Measurements from ENCODE around the gene PHYHD1. TPM values are rescaled to one million over a fixed set of nuclear protein-coding genes. Genes with fewer than 3 reads are reported as not detected.

Gene PHYHD1
- total and polyA plus RNA-seq, 2 of the 13 experiments (the other 11 are each of a cell fraction or from before 2014, with no cell fraction given) = 10.6 to 25.3 TPM

GRCh38 chr9:128947527-128948301, 26.9 kb downstream of the PHYHD1 start, which contains the start of the genes DOLK and NUP188 (continued):
- TF ChIP-seq ZBTB38 (CRISPR knock-in tag; IDR thresholded peaks at IDR 0.05) (peak; percentile 71; the same call in 1 of the 2 replicates), ZBTB7B (CRISPR knock-in tag; IDR thresholded peaks at IDR 0.05) (no peak; the same call in 1 of the 2 replicates), HMGA1 (CRISPR knock-in tag; conservative IDR thresholded peaks at IDR 0.05) (no peak), SP2 (CRISPR knock-in tag; IDR thresholded peaks at IDR 0.05) (peak; percentile 49; the same call in 1 of the 2 replicates), FOSL1 (CRISPR knock-in tag; IDR thresholded peaks at IDR 0.05; ENCODE audit: borderline replicate concordance) (no peak), GTF3A (CRISPR knock-in tag; conservative IDR thresholded peaks at IDR 0.05) (peak; percentile 83; the same call in 1 of the 2 replicates), MTF1 (CRISPR knock-in tag; IDR thresholded peaks at IDR 0.05) (no peak), ZNF562 (CRISPR knock-in tag; IDR thresholded peaks at IDR 0.05; ENCODE audit: borderline replicate concordance) (no peak), ZSCAN5A (CRISPR knock-in tag; IDR thresholded peaks at IDR 0.05; ENCODE audit: borderline replicate concordance) (no peak), LCORL (IDR thresholded peaks at IDR 0.05) (no peak), LCORL (CRISPR knock-in tag; IDR thresholded peaks at IDR 0.05) (peak; percentile 73), ZNF749 (CRISPR knock-in tag; IDR thresholded peaks at IDR 0.05; ENCODE audit: borderline replicate concordance) (no peak), ZNF704 (CRISPR knock-in tag; IDR thresholded peaks at IDR 0.05; ENCODE audit: borderline replicate concordance) (peak; percentile 66; the same call in 1 of the 2 replicates), HNRNPK (IDR thresholded peaks at IDR 0.05; ENCODE audit: low read depth, low read length, poor library complexity, severe bottlenecking) (peak; percentile 71), FOXP4 (CRISPR knock-in tag; IDR thresholded peaks at IDR 0.05) (peak; percentile 53), POLR2AphosphoS2 (IDR thresholded peaks at IDR 0.05; ENCODE audit: low read depth, low read length) (no peak), FOXO4 (CRISPR knock-in tag; conservative IDR thresholded peaks at IDR 0.05) (no peak), FIP1L1 (IDR thresholded peaks at IDR 0.05; ENCODE audit: borderline replicate concordance, insufficient read depth, low read depth, low read length) (no peak), ETS1 (CRISPR knock-in tag; IDR thresholded peaks at IDR 0.05) (no peak), MEIS2 (CRISPR knock-in tag; IDR thresholded peaks at IDR 0.05) (peak; percentile 61), CREM (IDR thresholded peaks at IDR 0.05) (no peak; the same call in 1 of the 2 replicates), CREM (CRISPR knock-in tag; IDR thresholded peaks at IDR 0.05) (no peak)
